Natural killer cell (primary cell): Measurements from ENCODE around the gene EHD1. TPM values are rescaled to one million over a fixed set of nuclear protein-coding genes. Genes with fewer than 3 reads are reported as not detected.

Experiments
- ATAC-seq, 3 donors: fragments of 150-1000 bp in 2 of 3; fragments of 200-7000 bp in 1 of 3; cut with Tn5 transposase; 1 replicate in 1 of 3; 2 replicates in 2 of 3; pipeline ENCODE4 v1.10.0; 2021; ENCODE audit warnings: mild to moderate bottlenecking in 2 of 3, moderate library complexity in 2 of 3
- DNase-seq, 2 donors: peaks; one replicate each; pipeline versions ENCODE4 v3.0.0 to v3.0.0-alpha.2; 2013 to 2021; ENCODE audit warnings: mixed read lengths in 1 of 2
- H3K27ac ChIP-seq: one replicate; pipeline ENCODE4 v1.5.1; 2013; ENCODE audit warnings: mild to moderate bottlenecking, low read length
- H3K27me3 ChIP-seq: one replicate; pipeline ENCODE4 v1.6.1; 2013; ENCODE audit warnings: low read length; ENCODE audit not compliant: control insufficient read depth, insufficient read depth
- H3K36me3 ChIP-seq: one replicate; pipeline ENCODE4 v1.6.1; 2013; ENCODE audit warnings: low read length; ENCODE audit not compliant: control insufficient read depth, insufficient read depth
- H3K4me1 ChIP-seq: one replicate; pipeline ENCODE4 v1.6.1; 2013; ENCODE audit warnings: low read length; ENCODE audit not compliant: control insufficient read depth, insufficient read depth
- H3K4me3 ChIP-seq: one replicate; pipeline ENCODE4 v1.5.1; 2013; ENCODE audit warnings: low read length
- H3K9me3 ChIP-seq: one replicate; pipeline ENCODE4 v1.6.1; 2013; ENCODE audit warnings: low read length; ENCODE audit not compliant: control insufficient read depth, insufficient read depth
- H3K27ac Mint-ChIP-seq, 2 donors: one replicate each; pipeline ENCODE4 v1.8.0; 2022; ENCODE audit warnings: mild to moderate bottlenecking in 2 of 2, mixed read lengths in 2 of 2, moderate library complexity in 1 of 2
- H3K27me3 Mint-ChIP-seq, 2 donors: one replicate each; pipeline ENCODE4 v1.8.0; 2022; ENCODE audit warnings: low read depth in 2 of 2, mixed read lengths in 2 of 2
- H3K36me3 Mint-ChIP-seq: one replicate; pipeline ENCODE4 v1.8.0; 2022; ENCODE audit warnings: mixed read lengths
- H3K4me1 Mint-ChIP-seq, 2 donors: one replicate each; pipeline ENCODE4 v1.8.0; 2022; ENCODE audit warnings: mixed read lengths in 2 of 2
- H3K4me3 Mint-ChIP-seq: one replicate; pipeline ENCODE4 v1.8.0; 2022; ENCODE audit warnings: mild to moderate bottlenecking, moderate library complexity, mixed read lengths
- H3K9me3 Mint-ChIP-seq, 2 donors: one replicate each; pipeline ENCODE4 v1.8.0; 2022; ENCODE audit warnings: mixed read lengths in 2 of 2
- WGBS: methylation state at CpG from one replicate; pipeline ENCODE4 v1.1.7; 2013; ENCODE audit warnings: missing lambda C conversion rate; ENCODE audit not compliant: insufficient coverage; 5-methylcytosine and 5-hydroxymethylcytosine counted together
- intact Hi-C: fragments of 100-400 bp; cut with micrococcal nuclease; formaldehyde crosslinking; loops from one replicate; pipeline ENCODE4 v1.14.2; 2022
- total RNA-seq, 4 donors: library from RNA; stranded (reverse); fragments of 120-200 nt in 1 of 4; gene quantifications; one replicate each; pipeline versions ENCODE4 v1.2.3 to v1.2.4, GENCODE V29; 2013 to 2022
- TF ChIP-seq, protein P1 (sequence below): fragments of 200-600 bp; IDR thresholded peaks from one replicate; pipeline ENCODE4 v1.8.0; 2022; ENCODE audit warnings: antibody characterized with exemption

Gene EHD1
- total RNA-seq, 3 donors from 2014 or later (not counting 1 experiment from before 2014, with no cell fraction given) = 218 to 246 (median 225) TPM

DNA sequence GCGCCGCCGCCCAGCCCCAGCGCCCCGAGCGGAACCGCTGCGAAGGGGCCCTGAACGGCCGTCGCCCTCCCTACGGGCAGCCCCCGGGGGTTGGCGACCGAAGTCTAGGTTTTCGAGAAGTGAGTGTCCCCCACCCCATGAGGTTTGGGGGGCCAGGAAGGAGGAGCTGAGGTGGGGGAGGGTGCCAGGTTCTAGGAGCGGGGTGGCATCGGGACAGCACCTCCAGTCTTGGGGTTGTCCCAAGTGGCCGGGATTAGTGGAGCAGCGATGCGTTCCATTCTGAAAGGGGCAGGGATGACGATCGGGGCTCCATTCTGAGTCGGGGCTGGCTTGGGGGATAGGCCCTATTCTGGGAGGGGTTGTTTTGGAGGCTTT, 46.5 kb upstream of the EHD1 start:
- H3K27ac Mint-ChIP-seq = peak overlapping the region; percentile 95 to 99
- TF ChIP-seq, protein P1, sequence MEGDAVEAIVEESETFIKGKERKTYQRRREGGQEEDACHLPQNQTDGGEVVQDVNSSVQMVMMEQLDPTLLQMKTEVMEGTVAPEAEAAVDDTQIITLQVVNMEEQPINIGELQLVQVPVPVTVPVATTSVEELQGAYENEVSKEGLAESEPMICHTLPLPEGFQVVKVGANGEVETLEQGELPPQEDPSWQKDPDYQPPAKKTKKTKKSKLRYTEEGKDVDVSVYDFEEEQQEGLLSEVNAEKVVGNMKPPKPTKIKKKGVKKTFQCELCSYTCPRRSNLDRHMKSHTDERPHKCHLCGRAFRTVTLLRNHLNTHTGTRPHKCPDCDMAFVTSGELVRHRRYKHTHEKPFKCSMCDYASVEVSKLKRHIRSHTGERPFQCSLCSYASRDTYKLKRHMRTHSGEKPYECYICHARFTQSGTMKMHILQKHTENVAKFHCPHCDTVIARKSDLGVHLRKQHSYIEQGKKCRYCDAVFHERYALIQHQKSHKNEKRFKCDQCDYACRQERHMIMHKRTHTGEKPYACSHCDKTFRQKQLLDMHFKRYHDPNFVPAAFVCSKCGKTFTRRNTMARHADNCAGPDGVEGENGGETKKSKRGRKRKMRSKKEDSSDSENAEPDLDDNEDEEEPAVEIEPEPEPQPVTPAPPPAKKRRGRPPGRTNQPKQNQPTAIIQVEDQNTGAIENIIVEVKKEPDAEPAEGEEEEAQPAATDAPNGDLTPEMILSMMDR = no peak
- Histone ChIP-seq H3K9me3 (no peaks in the 10 kb centered on the region), H3K4me3 (peak overlapping the region; percentile 53), H3K4me1 (peaks cover 25% of the 10 kb centered on the region), H3K27me3 (no peaks in the 10 kb centered on the region), H3K27ac (no peak overlapping the region), H3K36me3 (peaks cover 2% of the 10 kb centered on the region)
- no peak for DNase-seq
- H3K4me1 Mint-ChIP-seq = peaks cover 5 to 23% of the 10 kb centered on the region in 2 donors
- peak in 1 of 3 donors; percentile 1 for ATAC-seq
- 4% methylated on average over 24 of the region's 24 CpGs for WGBS
- no peaks in the 10 kb centered on the region for H3K9me3 Mint-ChIP-seq
- intact Hi-C loops = no loop called here
- H3K4me3 Mint-ChIP-seq = peak overlapping the region; percentile 97
- no peaks in the 10 kb centered on the region for H3K27me3 Mint-ChIP-seq
- H3K36me3 Mint-ChIP-seq = no peaks in the 10 kb centered on the region

DNA sequence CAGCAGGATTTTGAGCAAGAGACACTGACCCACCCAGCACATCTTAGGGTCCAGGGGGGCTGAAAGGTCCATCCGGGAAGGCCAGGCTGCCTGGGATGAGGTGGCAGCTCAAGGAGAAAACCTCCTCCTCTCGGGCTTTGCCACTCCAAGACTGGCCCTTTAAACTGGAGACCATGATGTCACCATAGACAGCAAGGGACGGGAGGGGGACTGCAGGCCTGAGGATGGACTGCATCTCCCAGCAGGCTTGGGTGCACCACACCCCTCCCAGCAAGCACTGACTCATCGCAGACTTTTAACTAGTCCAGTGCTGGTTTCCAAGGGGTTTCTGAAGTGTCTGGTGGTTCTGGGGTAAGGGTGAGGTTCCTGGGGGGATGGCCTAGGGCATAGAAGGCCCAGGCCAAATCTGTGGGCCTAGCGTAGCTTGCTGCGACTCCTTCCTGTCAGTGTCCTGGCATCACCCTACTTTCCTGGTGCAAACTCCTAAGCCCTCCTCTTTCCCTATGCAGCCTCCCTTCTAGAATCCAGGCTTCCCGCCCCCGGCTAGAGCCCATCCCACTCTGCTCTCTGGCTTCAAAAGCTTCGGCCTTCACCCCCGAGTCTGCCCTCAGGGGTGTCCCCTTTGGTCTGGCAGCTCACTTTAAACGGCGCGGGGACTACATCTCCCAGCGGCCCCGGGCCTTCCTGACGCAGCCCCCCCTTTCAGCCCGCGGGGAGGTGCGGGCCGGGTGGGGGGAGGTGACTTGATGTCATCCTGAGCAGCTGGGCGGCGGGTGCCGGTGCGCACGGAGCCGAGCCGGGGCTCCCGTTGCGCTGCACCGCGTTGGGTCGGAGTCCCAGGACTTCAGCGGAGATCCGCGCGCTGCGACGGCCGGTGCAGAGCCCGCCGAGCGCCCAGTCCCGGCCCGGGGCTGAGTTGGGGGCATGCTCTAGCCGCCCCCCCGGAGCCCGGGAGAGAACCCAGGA, 45.8 kb upstream of the EHD1 start, which contains the start of gene PPP2R5B:
TSS of gene PPP2R5B (plus strand) at position 746 of the 966 bp plus-strand sequence. CDS start 1,046 bp downstream, outside the sequence.
- WGBS = 2% methylated on average over 47 of the region's 47 CpGs
- no peaks in the 10 kb centered on the region for H3K36me3 Mint-ChIP-seq
- H3K9me3 Mint-ChIP-seq = no peaks in the 10 kb centered on the region
- peaks cover 5 to 23% of the 10 kb centered on the region in 2 donors for H3K4me1 Mint-ChIP-seq
- Histone ChIP-seq H3K27ac (peak within 1 kb of the TSS; percentile 80), H3K4me1 (peaks cover 25% of the 10 kb centered on the region), H3K36me3 (peaks cover 2% of the 10 kb centered on the region), H3K27me3 (no peaks in the 10 kb centered on the region), H3K4me3 (peak within 1 kb of the TSS; percentile 53), H3K9me3 (no peaks in the 10 kb centered on the region)
- TF ChIP-seq, protein P1 = no peak
- intact Hi-C loops = no loop called here
- H3K4me3 Mint-ChIP-seq = peak within 1 kb of the TSS; percentile 97
- ATAC-seq (peak; percentile 91 to 97 (median 91)), DNase-seq (peak; percentile 83 to 93)
- H3K27me3 Mint-ChIP-seq = no peaks in the 10 kb centered on the region
- peak within 1 kb of the TSS; percentile 95 to 99 for H3K27ac Mint-ChIP-seq

DNA sequence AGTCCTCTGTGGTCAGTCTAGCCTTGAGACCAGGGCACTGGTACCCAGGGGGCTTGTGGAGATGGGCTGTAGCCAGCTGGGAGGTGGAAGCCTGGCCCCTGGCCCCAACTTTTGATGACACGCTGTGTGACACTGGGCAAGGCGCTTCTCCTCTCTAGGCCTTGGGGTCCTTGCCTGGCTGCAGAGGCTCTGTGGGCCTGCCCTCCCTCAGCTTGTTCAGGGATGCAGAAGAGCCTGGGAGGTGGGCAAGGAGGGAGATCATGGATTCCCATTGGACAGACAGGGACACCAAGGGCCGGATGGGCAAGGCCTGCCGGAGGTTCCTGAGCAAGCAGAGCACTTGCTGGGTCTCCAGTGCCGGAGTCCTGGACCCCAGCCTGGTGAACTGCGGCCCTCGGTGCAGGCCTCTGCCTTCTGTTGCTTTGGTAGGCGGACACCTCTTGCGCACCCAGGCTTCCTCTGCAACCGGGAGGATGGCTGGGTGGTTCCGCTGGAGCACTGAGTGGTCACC, 44.8 kb upstream of the EHD1 start:
- Mint-ChIP-seq H3K36me3 (no peaks in the 10 kb centered on the region), H3K9me3 (no peaks in the 10 kb centered on the region), H3K4me1 (peaks cover 5 to 23% of the 10 kb centered on the region in 2 donors), H3K27me3 (no peaks in the 10 kb centered on the region), H3K4me3 (no peak overlapping the region), H3K27ac (peak overlapping the region in 1 of 2 donors; percentile 99)
- no peaks in the 10 kb centered on the region for H3K36me3 ChIP-seq
- H3K4me3 ChIP-seq = no peak overlapping the region
- intact Hi-C loops = no loop called here
- peaks cover 26% of the 10 kb centered on the region for H3K4me1 ChIP-seq
- H3K9me3 ChIP-seq = no peaks in the 10 kb centered on the region
- H3K27ac ChIP-seq = no peak overlapping the region
- TF ChIP-seq, protein P1 = no peak
- ATAC-seq = no peak
- no peaks in the 10 kb centered on the region for H3K27me3 ChIP-seq
- no peak for DNase-seq
- over 99% methylated on average over 11 of the region's 11 CpGs for WGBS
